ENCODE data around the gene NPR1. TPM values are rescaled to one million over a fixed set of nuclear protein-coding genes. Genes with fewer than 3 reads are reported as not detected.

Gene NPR1
- total RNA-seq: 10.4 TPM
- long read RNA-seq, full-length matches to known transcripts: 21 of 39 reads
- long read RNA-seq, partial matches to known transcripts: 9 of 39 reads
- long read RNA-seq, other reads (novel, unspliced or antisense): 9 of 39 reads

DNA sequence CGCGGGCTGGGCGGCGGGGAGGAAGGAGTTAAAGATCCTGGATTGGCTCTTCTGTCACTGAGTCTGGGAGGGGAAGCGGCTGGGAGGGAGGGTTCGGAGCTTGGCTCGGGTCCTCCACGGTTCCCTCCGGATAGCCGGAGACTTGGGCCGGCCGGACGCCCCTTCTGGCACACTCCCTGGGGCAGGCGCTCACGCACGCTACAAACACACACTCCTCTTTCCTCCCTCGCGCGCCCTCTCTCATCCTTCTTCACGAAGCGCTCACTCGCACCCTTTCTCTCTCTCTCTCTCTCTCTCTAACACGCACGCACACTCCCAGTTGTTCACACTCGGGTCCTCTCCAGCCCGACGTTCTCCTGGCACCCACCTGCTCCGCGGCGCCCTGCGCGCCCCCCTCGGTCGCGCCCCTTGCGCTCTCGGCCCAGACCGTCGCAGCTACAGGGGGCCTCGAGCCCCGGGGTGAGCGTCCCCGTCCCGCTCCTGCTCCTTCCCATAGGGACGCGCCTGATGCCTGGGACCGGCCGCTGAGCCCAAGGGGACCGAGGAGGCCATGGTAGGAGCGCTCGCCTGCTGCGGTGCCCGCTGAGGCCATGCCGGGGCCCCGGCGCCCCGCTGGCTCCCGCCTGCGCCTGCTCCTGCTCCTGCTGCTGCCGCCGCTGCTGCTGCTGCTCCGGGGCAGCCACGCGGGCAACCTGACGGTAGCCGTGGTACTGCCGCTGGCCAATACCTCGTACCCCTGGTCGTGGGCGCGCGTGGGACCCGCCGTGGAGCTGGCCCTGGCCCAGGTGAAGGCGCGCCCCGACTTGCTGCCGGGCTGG lies at the start of gene NPR1:
TSS of gene NPR1 (plus strand) at position 170 of the 818 bp plus-strand sequence. CDS start at position 591, 421 bp downstream.
- peak within 1 kb of the TSS; percentile 82 for H3K27ac ChIP-seq (replicated peaks)
- DNase-seq: peak; percentile 66
- no peaks in the 10 kb centered on the region for H3K36me3 ChIP-seq
- no peak for TF ChIP-seq CTCF (IDR thresholded peaks at IDR 0.05; ENCODE audit: borderline replicate concordance)
- intact Hi-C loops (cut with micrococcal nuclease): loop anchor here (5.0 to 10.0 kb wide), 2 partner anchors 69 to 306 kb away; partner anchors contain the start of gene RAB13
- peaks cover 21% of the 10 kb centered on the region for H3K27me3 ChIP-seq (ENCODE audit: low read depth)
- H3K4me1 ChIP-seq: peaks cover 36% of the 10 kb centered on the region
- H3K9me3 ChIP-seq (replicated peaks): no peaks in the 10 kb centered on the region
- peak within 1 kb of the TSS; percentile 77 for H3K4me3 ChIP-seq

DNA sequence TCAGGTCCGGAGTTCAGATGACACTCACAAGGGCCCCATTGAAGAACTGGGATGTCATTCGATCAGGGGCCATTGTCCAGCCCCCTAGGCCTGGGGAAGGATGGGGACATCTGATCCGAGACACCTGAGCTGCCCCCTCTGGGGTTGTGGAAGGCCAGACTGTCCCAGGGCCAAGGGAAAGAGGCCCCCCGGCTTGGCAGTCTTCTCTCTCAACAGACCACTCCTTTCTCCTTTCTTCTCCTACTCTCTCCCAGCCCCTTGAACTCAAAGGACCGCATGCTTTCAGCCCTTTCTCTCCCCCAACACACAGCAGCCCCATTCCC lies 49.2 kb upstream of the NPR1 start:
- Histone ChIP-seq H3K9me3 (replicated peaks) (no peaks in the 10 kb centered on the region), H3K27ac (replicated peaks) (peak overlapping the region; percentile 100), H3K27me3 (ENCODE audit: low read depth) (no peaks in the 10 kb centered on the region), H3K4me1 (peaks cover 91% of the 10 kb centered on the region), H3K36me3 (peaks cover 9% of the 10 kb centered on the region), H3K4me3 (peak overlapping the region; percentile 66)
- TF ChIP-seq CTCF (IDR thresholded peaks at IDR 0.05; ENCODE audit: borderline replicate concordance): no peak
- DNase-seq: no peak
- intact Hi-C loops (cut with micrococcal nuclease): no loop called here

DNA sequence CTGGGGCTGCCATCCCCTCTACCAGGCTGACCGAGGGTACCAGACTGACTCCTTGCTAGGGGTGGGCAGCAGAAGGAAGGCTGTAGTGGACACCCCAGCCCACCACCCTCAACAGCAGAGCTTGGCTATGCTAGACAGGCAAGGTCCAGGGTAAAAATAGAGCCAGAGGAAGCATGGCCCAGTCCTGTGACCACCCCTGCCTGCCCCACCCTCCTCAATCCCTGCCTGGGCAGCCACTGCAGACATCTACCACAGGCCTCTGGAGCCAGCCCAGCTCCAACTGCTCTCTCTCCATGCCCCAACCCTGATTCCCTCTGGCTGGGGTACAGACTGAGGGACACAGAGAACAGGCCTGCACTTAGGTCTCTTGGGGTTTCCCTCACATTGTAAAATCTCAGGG lies 48.5 kb upstream of the NPR1 start:
- intact Hi-C loops (cut with micrococcal nuclease): no loop called here

GRCh38 chr1:153630384-153630783 lies 48.1 kb upstream of the NPR1 start:
- Histone ChIP-seq H3K27me3 (ENCODE audit: low read depth) (no peaks in the 10 kb centered on the region), H3K27ac (replicated peaks) (peak overlapping the region; percentile 100), H3K9me3 (replicated peaks) (no peaks in the 10 kb centered on the region), H3K36me3 (peaks cover 8% of the 10 kb centered on the region), H3K4me3 (peak overlapping the region; percentile 66), H3K4me1 (peaks cover 92% of the 10 kb centered on the region)
- intact Hi-C loops (cut with micrococcal nuclease): no loop called here
- no peak for DNase-seq
- no peak for TF ChIP-seq CTCF (IDR thresholded peaks at IDR 0.05; ENCODE audit: borderline replicate concordance)

More for the DNA sequence above, 48.5 kb upstream of the NPR1 start:
- peaks cover 92% of the 10 kb centered on the region for H3K4me1 ChIP-seq
- DNase-seq: peak; percentile 75
- no peaks in the 10 kb centered on the region for H3K27me3 ChIP-seq (ENCODE audit: low read depth)
- H3K9me3 ChIP-seq (replicated peaks): no peaks in the 10 kb centered on the region
- peak overlapping the region; percentile 100 for H3K27ac ChIP-seq (replicated peaks)
- peaks cover 8% of the 10 kb centered on the region for H3K36me3 ChIP-seq
- peak overlapping the region; percentile 66 for H3K4me3 ChIP-seq
- no peak for TF ChIP-seq CTCF (IDR thresholded peaks at IDR 0.05; ENCODE audit: borderline replicate concordance)

- Histone ChIP-seq H3K9me3 (replicated peaks) (no peaks in the 10 kb centered on the region), H3K4me1 (peaks cover 92% of the 10 kb centered on the region), H3K27ac (replicated peaks) (peak overlapping the region; percentile 100), H3K36me3 (peaks cover 12% of the 10 kb centered on the region), H3K27me3 (ENCODE audit: low read depth) (no peaks in the 10 kb centered on the region), H3K4me3 (peak overlapping the region; percentile 66)
- DNase-seq: no peak
- intact Hi-C loops (cut with micrococcal nuclease): no loop called here
- TF ChIP-seq CTCF (IDR thresholded peaks at IDR 0.05; ENCODE audit: borderline replicate concordance): no peak
Observed at GRCh38 chr1:153631047-153632022, 47.2 kb upstream of the NPR1 start.
